ENCODE measurements around the gene RCAN1.

GRCh38 chr21:34518301-34518700 lies 96.6 kb downstream of the RCAN1 start:
- no peak for TF ChIP-seq CTCF (conservative IDR thresholded peaks at IDR 0.05; ENCODE audit: low read depth, low read length)
- no peak for TF ChIP-seq EZH2 (IDR thresholded peaks at IDR 0.05; ENCODE audit: borderline replicate concordance, low read depth, low read length, poor library complexity, severe bottlenecking)
